HUES48 (cell line): ENCODE measurements around the gene CDK5R1.

Experiments
- H3K27ac ChIP-seq: one replicate; pipeline ENCODE4 v1.7.0; 2013; ENCODE audit warnings: low read depth, low read length, inconsistent platforms
- H3K27me3 ChIP-seq: 2 replicates; pipeline ENCODE4 v1.6.1; 2013; ENCODE audit warnings: mild to moderate bottlenecking, low read length; ENCODE audit not compliant: control insufficient read depth, insufficient read depth
- H3K36me3 ChIP-seq: 2 replicates; pipeline ENCODE4 v1.6.1; 2013; ENCODE audit warnings: low read length; ENCODE audit not compliant: control insufficient read depth, insufficient read depth
- H3K4me1 ChIP-seq: 2 replicates; pipeline ENCODE4 v1.6.1; 2013; ENCODE audit warnings: mild to moderate bottlenecking, low read length; ENCODE audit not compliant: control insufficient read depth, insufficient read depth
- H3K4me3 ChIP-seq: 2 replicates; pipeline ENCODE4 v1.5.1; 2013; ENCODE audit warnings: mild to moderate bottlenecking, low read depth, low read length
- H3K9ac ChIP-seq: 2 replicates; pipeline ENCODE4 v1.6.1; 2013; ENCODE audit warnings: mild to moderate bottlenecking, low read depth, low read length, moderate library complexity
- H3K9me3 ChIP-seq: 2 replicates; pipeline ENCODE4 v1.6.1; 2013; ENCODE audit warnings: low read length; ENCODE audit not compliant: control insufficient read depth, insufficient read depth

Gene CDK5R1

DNA sequence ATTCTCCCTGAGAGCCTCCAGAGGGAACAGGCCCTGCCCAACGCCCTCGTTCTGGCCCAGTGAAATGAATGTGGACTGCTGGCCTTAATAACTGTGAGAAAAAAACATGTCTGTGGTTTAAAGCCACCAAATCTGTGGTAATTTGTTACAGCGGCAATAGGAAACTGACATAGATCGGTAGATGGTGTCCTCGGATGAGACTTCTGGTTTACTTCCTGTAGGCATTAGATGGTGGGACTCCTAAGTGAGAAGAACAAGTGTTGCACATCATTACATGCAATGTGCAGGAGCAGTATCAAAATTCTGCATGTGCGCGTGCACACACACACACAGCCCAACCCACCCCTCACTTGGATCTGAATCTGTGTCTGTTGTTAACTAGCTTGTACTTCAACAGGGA lies 42.0 kb downstream of the CDK5R1 start:
- Histone ChIP-seq H3K9ac (no peak overlapping the region), H3K27me3 (no peaks in the 10 kb centered on the region)

DNA sequence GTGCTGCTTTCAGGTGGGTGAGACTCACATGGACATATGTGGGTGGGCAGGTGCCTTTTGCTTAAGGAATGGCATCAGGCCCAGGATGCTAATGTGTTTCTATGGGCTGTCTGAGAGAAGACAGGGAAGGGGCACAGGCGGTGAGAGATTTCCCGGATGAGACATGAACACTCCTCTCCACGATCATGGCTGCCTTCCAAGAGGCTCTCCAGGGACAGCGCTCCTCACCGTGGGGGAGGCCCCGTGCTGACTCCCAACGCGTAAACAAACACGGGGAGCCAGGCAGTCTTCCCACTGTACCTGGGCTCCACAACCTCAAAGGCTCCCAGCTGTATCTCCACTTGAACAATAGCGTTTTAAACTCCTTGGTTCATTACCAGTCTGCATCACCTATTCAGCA lies 42.8 kb downstream of the CDK5R1 start:
- H3K4me1 ChIP-seq: no peaks in the 10 kb centered on the region
- H3K9ac ChIP-seq: no peak overlapping the region
- no peak overlapping the region for H3K4me3 ChIP-seq
- H3K27me3 ChIP-seq: no peaks in the 10 kb centered on the region
- no peaks in the 10 kb centered on the region for H3K9me3 ChIP-seq
- H3K36me3 ChIP-seq: no peaks in the 10 kb centered on the region
- H3K27ac ChIP-seq: no peak overlapping the region

More for the DNA sequence above, 42.0 kb downstream of the CDK5R1 start:
- Histone ChIP-seq H3K27ac (no peak overlapping the region), H3K9me3 (no peaks in the 10 kb centered on the region), H3K4me1 (peaks cover 4% of the 10 kb centered on the region; the same call in 1 of the 2 replicates), H3K36me3 (no peaks in the 10 kb centered on the region), H3K4me3 (no peak overlapping the region)

DNA sequence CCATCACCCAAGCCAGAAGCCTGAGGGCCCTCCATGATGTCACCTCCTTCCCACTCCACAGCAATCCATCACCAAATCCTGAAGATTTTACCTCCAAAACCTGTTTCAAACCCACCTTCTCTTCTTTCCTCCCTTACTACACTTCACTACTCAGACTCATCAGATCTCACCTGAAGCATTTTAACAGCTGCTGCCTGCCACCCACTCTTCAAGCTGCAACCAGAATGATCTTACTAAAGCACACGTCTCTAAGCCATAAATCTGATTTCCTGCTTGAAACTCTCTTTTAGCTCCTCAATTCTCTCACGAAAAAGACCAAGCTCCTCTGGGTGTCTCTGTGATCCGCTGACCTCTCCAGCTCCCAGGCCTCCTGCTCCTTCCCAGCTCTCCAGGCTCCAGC lies 46.5 kb downstream of the CDK5R1 start:
- Histone ChIP-seq H3K36me3 (no peaks in the 10 kb centered on the region), H3K4me1 (no peaks in the 10 kb centered on the region), H3K27me3 (no peaks in the 10 kb centered on the region)

DNA sequence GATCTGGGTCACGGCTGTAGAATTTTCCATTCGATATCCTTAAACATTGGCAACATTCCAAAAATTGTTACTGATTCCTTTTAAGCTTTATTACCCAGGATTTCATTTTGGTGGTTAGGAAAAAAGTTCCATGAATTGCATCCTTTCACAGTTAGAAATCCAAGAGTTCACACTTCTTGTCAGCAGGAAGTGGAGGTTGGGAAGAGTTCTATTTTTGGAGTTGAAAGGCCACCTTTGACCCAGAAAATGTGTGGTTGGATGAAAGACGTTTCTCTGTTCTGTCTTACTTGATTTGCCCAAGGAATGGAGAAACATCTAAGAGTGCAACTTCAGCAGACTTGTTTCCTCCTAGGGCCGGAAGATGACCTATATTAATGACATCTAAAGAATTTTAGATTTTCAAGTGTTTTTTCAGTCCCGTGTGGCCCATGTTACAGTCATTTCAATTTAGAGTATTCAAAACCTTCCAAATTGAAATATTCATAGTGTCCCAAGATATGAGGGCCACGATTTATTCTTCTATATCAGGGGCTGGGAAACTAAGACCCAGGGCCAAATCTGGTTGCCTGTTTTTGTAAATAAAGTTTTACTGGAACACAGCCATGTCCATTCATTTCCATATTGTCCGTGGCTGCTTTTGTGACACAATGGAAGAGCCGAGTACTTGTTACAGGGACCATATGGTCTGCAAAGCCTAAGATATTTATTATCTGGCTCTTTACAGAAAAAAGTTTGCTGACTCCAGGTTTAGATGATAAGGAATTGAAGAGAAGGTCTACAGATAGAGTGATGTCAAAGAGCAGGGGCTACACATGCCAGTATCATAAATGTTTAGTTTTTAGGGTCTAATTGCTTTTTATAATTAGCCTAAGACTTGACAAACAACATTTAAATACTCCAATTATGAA lies 50.2 kb downstream of the CDK5R1 start:
- H3K36me3 ChIP-seq: no peaks in the 10 kb centered on the region
- no peak overlapping the region for H3K9ac ChIP-seq
- no peaks in the 10 kb centered on the region for H3K9me3 ChIP-seq
- no peak overlapping the region for H3K4me3 ChIP-seq
- no peak overlapping the region for H3K27ac ChIP-seq
- peaks cover 9% of the 10 kb centered on the region for H3K4me1 ChIP-seq
- H3K27me3 ChIP-seq: no peaks in the 10 kb centered on the region

More for the DNA sequence above, 46.5 kb downstream of the CDK5R1 start:
- Histone ChIP-seq H3K9me3 (no peaks in the 10 kb centered on the region), H3K27ac (no peak overlapping the region), H3K9ac (no peak overlapping the region), H3K4me3 (no peak overlapping the region)
